ENCODE data around the gene BZW1.

The BZW1 gene

DNA sequence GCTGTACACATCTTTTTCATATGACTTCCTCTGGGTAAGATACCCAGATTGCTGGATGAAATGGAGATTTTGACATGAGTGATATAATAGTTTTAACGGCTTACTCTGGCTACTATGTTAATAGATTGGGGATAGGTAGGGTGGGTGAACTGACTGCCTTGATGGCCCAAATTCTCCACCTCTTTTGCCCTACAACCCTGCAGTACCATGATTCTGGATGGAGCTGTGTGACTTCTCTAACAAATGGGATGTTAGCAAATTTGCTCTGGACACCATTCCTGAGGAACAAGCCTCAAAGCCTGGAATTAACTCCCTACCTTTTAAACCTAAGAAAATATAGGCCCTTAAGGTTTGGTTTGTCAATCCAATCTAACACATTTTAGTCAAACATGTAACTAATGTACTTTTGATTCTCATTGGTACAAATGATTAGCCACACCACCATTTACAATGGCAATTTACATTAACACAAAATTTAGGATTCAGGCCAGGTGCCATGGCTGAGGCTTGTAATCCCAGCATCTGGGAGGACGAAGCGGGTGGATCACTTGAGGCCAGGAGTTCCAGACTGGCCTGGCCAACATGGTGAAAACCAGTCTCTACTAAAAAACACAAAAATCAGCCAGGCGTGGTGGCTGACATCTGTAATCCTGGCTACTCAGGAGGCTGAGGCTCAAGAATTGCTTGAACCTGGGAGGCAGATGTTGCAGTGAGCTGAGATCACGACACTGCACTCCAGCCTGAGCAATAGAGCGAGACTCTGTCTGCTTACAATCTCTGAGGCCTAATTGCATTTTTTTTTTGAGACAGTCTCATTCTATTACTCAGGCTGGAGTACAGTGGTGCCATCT lies 39.9 kb downstream of the BZW1 start:
- Histone ChIP-seq H3K4me3 (no peak overlapping the region), H3K9me3 (ENCODE audit: low read depth, low read length) (no peaks in the 10 kb centered on the region), H3K36me3 (ENCODE audit: insufficient read depth, low read length) (peaks cover 56% of the 10 kb centered on the region), H3K27ac (no peak overlapping the region), H3K9ac (ENCODE audit: insufficient read length) (no peak overlapping the region)
- DNase-seq (ENCODE audit: low read depth, low spot score): no peak
- TF ChIP-seq EZH2 (IDR thresholded peaks at IDR 0.05): no peak
- no peak for TF ChIP-seq FOXP2 (optimal IDR thresholded peaks at IDR 0.05; ENCODE audit: control extremely low read depth, extremely low read length, insufficient read depth)
- TF ChIP-seq POLR2AphosphoS5 (IDR thresholded peaks at IDR 0.05; ENCODE audit: borderline replicate concordance, low read depth, low read length): no peak

DNA sequence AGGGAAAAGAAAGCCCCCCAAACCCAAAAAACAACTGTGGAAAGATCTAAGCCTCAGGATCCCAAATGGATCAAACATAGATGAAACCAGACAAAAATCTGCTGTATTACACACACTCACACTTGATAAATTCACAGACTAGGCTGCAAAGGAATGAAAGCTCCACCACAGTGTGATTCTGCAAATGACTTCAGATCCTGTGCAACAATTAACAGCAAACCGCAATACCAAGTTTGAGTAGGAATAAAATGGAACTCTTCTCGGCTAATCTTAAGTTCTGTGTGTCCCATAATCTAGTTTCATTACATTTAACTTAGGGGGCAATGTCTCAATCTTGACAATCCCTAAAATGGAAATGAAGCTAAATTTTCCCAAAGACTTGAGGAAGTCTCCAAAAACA lies 40.9 kb downstream of the BZW1 start:
- no peaks in the 10 kb centered on the region for H3K9me3 ChIP-seq (ENCODE audit: low read depth, low read length)
- no peak overlapping the region for H3K4me3 ChIP-seq
- peaks cover 66% of the 10 kb centered on the region for H3K36me3 ChIP-seq (ENCODE audit: insufficient read depth, low read length)
- TF ChIP-seq FOXP2 (optimal IDR thresholded peaks at IDR 0.05; ENCODE audit: control extremely low read depth, extremely low read length, insufficient read depth) (no peak), POLR2AphosphoS5 (IDR thresholded peaks at IDR 0.05; ENCODE audit: borderline replicate concordance, low read depth, low read length) (no peak), EZH2 (IDR thresholded peaks at IDR 0.05) (no peak)
- H3K9ac ChIP-seq (ENCODE audit: insufficient read length): no peak overlapping the region
- H3K27ac ChIP-seq: no peak overlapping the region
- DNase-seq (ENCODE audit: low read depth, low spot score): no peak

DNA sequence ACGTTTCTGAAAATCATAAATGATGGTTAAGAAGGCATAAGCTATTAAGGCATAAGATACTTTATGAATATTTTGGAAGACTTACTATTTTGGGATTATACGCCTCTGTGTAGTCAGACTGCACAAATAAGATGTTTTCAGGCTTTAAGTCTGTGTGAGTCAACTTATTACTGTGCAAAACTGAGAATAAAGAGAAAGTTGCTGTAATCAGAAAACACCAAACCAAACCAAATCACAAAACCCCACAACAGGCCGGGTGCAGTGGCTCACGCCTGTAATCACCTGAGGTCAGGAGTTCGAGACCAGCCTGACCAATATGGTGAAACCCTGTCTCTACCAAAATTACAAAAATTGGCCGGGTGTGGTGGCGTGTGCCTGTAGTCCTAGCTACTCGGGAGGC lies 45.1 kb downstream of the BZW1 start:
- peaks cover 99% of the 10 kb centered on the region for H3K36me3 ChIP-seq (ENCODE audit: insufficient read depth, low read length)
- no peak for TF ChIP-seq POLR2AphosphoS5 (IDR thresholded peaks at IDR 0.05; ENCODE audit: borderline replicate concordance, low read depth, low read length)
- TF ChIP-seq EZH2 (IDR thresholded peaks at IDR 0.05): no peak
- no peak for TF ChIP-seq FOXP2 (optimal IDR thresholded peaks at IDR 0.05; ENCODE audit: control extremely low read depth, extremely low read length, insufficient read depth)
- DNase-seq (ENCODE audit: low read depth, low spot score): no peak

DNA sequence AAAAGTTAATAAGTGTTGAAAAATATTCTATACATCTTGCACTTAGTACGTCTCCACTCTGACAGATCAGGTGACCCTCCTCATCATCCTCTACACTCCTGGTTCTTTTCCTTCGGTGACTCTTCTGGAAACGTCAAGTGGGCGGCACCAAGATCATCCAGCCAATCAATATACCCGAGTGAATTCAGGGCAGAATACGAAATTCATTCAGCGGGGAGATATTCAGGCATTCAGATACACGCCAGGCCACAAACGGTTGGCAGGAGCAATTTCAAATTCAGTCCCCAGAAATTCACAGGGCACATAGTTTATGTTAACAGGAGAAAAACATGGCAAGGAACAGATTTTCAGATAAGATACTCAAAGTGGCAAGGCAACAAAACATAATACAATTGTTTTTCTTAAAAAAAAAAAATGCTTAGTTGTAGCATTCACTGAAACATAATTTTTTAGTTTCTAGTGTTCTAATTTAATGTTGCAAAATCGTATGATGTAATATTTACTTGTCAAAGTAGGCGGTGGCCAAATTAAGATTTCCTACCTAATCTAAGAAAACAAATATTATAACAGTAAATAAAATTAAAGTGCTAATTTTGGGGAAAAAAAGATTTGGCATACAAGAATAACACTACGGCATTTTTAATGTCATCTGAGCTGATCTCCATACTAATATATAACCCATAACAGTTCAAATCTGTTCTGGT lies 48.5 kb downstream of the BZW1 start:
- no peak for DNase-seq (ENCODE audit: low read depth, low spot score)

More for the DNA sequence above, 45.1 kb downstream of the BZW1 start:
- Histone ChIP-seq H3K27ac (no peak overlapping the region), H3K4me3 (no peak overlapping the region), H3K9ac (ENCODE audit: insufficient read length) (no peak overlapping the region), H3K9me3 (ENCODE audit: low read depth, low read length) (no peaks in the 10 kb centered on the region)

DNA sequence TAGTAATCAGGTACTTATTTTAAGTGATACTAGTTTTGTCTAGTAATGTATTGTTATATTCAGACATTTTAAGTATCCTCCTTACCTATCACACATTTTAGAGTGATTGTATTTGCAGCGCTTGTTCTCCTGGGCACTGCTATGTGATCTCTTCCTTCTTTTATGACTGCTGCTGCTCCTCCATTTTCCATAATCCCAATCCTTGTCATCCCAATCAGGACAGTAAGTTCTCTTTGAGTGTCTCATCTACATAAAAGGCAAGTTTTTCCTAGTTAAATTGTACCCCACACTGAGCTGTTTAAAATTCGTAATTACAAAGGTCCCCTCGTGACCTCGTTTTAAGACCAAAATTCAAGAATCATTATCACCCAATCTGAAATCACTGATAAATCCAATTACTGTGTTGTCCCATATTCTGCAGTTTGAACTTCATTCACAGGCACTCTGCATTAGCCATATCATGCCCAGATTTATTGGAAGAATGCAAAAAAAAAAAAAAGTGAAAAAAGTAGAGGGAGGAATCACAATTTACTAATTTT lies 50.0 kb downstream of the BZW1 start:
- peaks cover 53% of the 10 kb centered on the region for H3K36me3 ChIP-seq (ENCODE audit: insufficient read depth, low read length)
- H3K4me3 ChIP-seq: peak overlapping the region; percentile 100
- H3K27ac ChIP-seq: no peak overlapping the region
- TF ChIP-seq POLR2AphosphoS5 (IDR thresholded peaks at IDR 0.05; ENCODE audit: borderline replicate concordance, low read depth, low read length): no peak
- no peak for TF ChIP-seq FOXP2 (optimal IDR thresholded peaks at IDR 0.05; ENCODE audit: control extremely low read depth, extremely low read length, insufficient read depth)
- H3K9ac ChIP-seq (ENCODE audit: insufficient read length): peak overlapping the region; percentile 49
- no peak for DNase-seq (ENCODE audit: low read depth, low spot score)
- no peaks in the 10 kb centered on the region for H3K9me3 ChIP-seq (ENCODE audit: low read depth, low read length)

More for the DNA sequence above, 48.5 kb downstream of the BZW1 start:
- Histone ChIP-seq H3K9ac (ENCODE audit: insufficient read length) (peak overlapping the region; percentile 49), H3K36me3 (ENCODE audit: insufficient read depth, low read length) (peaks cover 66% of the 10 kb centered on the region), H3K4me3 (no peak overlapping the region; the same call in 1 of the 2 replicates), H3K27ac (peak overlapping the region; percentile 57; the same call in 1 of the 2 replicates), H3K9me3 (ENCODE audit: low read depth, low read length) (no peaks in the 10 kb centered on the region)
- no peak for TF ChIP-seq POLR2AphosphoS5 (IDR thresholded peaks at IDR 0.05; ENCODE audit: borderline replicate concordance, low read depth, low read length)
- TF ChIP-seq FOXP2 (optimal IDR thresholded peaks at IDR 0.05; ENCODE audit: control extremely low read depth, extremely low read length, insufficient read depth): no peak
- TF ChIP-seq EZH2 (IDR thresholded peaks at IDR 0.05): no peak

DNA sequence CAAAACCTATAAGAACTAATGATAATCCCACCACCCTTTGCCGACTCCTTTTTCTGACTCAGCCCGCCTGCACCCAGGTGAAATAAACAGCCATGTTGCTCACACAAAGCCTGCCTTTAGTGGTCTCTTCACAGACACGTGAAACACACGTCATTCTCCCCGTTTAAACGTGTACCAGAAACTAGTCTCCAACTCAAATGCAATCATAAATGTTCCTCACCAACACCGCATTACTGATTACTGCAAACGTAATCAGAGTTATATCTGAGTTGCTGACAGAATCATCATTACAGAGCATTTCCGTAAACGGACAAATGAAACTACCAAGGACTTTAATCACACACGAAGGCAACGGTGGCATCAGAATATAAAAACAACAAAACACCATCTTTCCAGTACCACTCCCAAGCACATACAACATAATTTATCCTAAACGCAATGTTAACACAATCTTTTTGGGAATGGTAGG lies 50.9 kb downstream of the BZW1 start:
- TF ChIP-seq POLR2AphosphoS5 (IDR thresholded peaks at IDR 0.05; ENCODE audit: borderline replicate concordance, low read depth, low read length) (peak; percentile 40; the same call in 1 of the 2 replicates), EZH2 (IDR thresholded peaks at IDR 0.05) (no peak)
- Histone ChIP-seq H3K27ac (peak overlapping the region; percentile 38), H3K9ac (ENCODE audit: insufficient read length) (peak overlapping the region; percentile 100), H3K36me3 (ENCODE audit: insufficient read depth, low read length) (peaks cover 44% of the 10 kb centered on the region), H3K4me3 (peak overlapping the region; percentile 100), H3K9me3 (ENCODE audit: low read depth, low read length) (no peaks in the 10 kb centered on the region)
- no peak for DNase-seq (ENCODE audit: low read depth, low spot score)

DNA sequence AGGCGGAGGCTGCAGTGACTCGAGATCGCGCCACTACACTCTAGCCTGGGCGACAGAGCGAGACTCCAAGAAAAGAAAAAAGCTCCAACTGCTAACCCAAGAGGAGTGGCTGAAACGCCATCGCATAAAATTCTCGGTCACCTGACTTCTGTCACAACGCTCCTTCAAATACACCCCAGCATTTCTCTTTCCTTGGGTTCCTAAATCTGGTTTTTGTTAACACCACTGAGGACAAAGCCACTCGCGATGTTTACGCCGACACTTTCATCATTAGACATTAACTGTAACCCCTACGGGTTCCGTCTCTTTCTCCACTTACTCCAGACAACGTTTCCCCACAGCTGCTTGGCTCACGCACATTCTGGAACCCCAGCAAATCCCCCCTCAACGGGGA lies 52.1 kb downstream of the BZW1 start:
- Histone ChIP-seq H3K36me3 (ENCODE audit: insufficient read depth, low read length) (peaks cover 32% of the 10 kb centered on the region), H3K4me3 (peak overlapping the region; percentile 100), H3K27ac (peak overlapping the region; percentile 97), H3K9ac (ENCODE audit: insufficient read length) (peak overlapping the region; percentile 100), H3K9me3 (ENCODE audit: low read depth, low read length) (no peaks in the 10 kb centered on the region)
- DNase-seq (ENCODE audit: low read depth, low spot score): no peak
- TF ChIP-seq FOXP2 (optimal IDR thresholded peaks at IDR 0.05; ENCODE audit: control extremely low read depth, extremely low read length, insufficient read depth) (no peak), EZH2 (IDR thresholded peaks at IDR 0.05) (no peak), POLR2AphosphoS5 (IDR thresholded peaks at IDR 0.05; ENCODE audit: borderline replicate concordance, low read depth, low read length) (no peak)

Measured in SK-N-MC (cell line).